ENCODE data around the gene CLCN5.

- TF ChIP-seq CTCF (IDR thresholded peaks at IDR 0.05) (peak; percentile 24 to 53 (median 41)), POLR2A (IDR thresholded peaks at IDR 0.05) (peak; percentile 68)
These were observed 43.4 kb upstream of the CLCN5 start, which contains the start of gene USP27X for GRCh38 chrX:49878834-49879655.

All from prostate gland (tissue), 2 donors.